Fibroblast of villous mesenchyme (primary cell): ENCODE data around the gene EFCAB11. TPM values are rescaled to one million over a fixed set of nuclear protein-coding genes. Genes with fewer than 3 reads are reported as not detected.

Experiments
- DNase-seq: peaks from one replicate; pipeline ENCODE4 v3.0.0-alpha.2; 2010; ENCODE audit warnings: low read depth
- H3K4me3 ChIP-seq: 2 replicates; pipeline ENCODE4 v1.5.1; 2011; ENCODE audit warnings: low read depth, mild to moderate bottlenecking, low read length
- CTCF ChIP-seq: IDR thresholded peaks from 2 replicates; pipeline ENCODE4 v1.5.1; 2012; ENCODE audit warnings: low read depth, mild to moderate bottlenecking, low read length; ENCODE audit not compliant: insufficient read depth
- total RNA-seq: library from RNA; depleted of rRNA; stranded (reverse); fragments of >200 nt; gene quantifications from 2 replicates; pipeline ENCODE4 v1.2.3, GENCODE V29; 2012

EFCAB11 gene
- total RNA-seq, 1 donor = 5.2 TPM

GRCh38 chr14:89803542-89803941 lies 151.0 kb downstream of the EFCAB11 start:
- no peak overlapping the region for H3K4me3 ChIP-seq
- DNase-seq = no peak
- no peak for TF ChIP-seq CTCF

- H3K4me3 ChIP-seq = no peak overlapping the region
- TF ChIP-seq CTCF = no peak
- no peak for DNase-seq
Observed at GRCh38 chr14:89801136-89801535, 153.4 kb downstream of the EFCAB11 start.

GRCh38 chr14:89798212-89798773 lies 156.2 kb downstream of the EFCAB11 start:
- TF ChIP-seq CTCF = no peak
- DNase-seq = no peak
- no peak overlapping the region for H3K4me3 ChIP-seq

GRCh38 chr14:89797148-89797547 lies 157.4 kb downstream of the EFCAB11 start:
- no peak for TF ChIP-seq CTCF
- DNase-seq = no peak
- H3K4me3 ChIP-seq = no peak overlapping the region

GRCh38 chr14:89794096-89794495 lies 160.4 kb downstream of the EFCAB11 start:
- H3K4me3 ChIP-seq = no peak overlapping the region
- DNase-seq = peak; percentile 64
- no peak for TF ChIP-seq CTCF

- H3K4me3 ChIP-seq = no peak overlapping the region
- TF ChIP-seq CTCF = no peak
Observed at GRCh38 chr14:89793367-89793716, 161.2 kb downstream of the EFCAB11 start.

GRCh38 chr14:89792489-89793366 lies 161.8 kb downstream of the EFCAB11 start:
- no peak for TF ChIP-seq CTCF
- DNase-seq = peak; percentile 92
- H3K4me3 ChIP-seq = peak overlapping the region; percentile 24

More at GRCh38 chr14:89793367-89793716, 161.2 kb downstream of the EFCAB11 start:
- no peak for DNase-seq
